CD4-positive, alpha-beta T cell (primary cell): Measurements from ENCODE around the gene KSR2. TPM values are rescaled to one million over a fixed set of nuclear protein-coding genes. Genes with fewer than 3 reads are reported as not detected.
"Not testable (repeated sequence)": the region's sequence is repeated elsewhere in the genome, so short reads cannot be mapped to it uniquely, and the experiment has no call there.

Source experiments
- ATAC-seq: fragments of 200-7000 bp; cut with Tn5 transposase; one replicate; pipeline ENCODE4 v1.10.0; 2022; ENCODE audit warnings: mild to moderate bottlenecking; ENCODE audit not compliant: poor library complexity
- CTCF ChIA-PET: fragments of 350-600 bp; sonication (Branson Sonifier 250); formaldehyde crosslinking; loops from one replicate; lab custom pipeline; 2021; ENCODE audit warnings: antibody characterized with exemption, inconsistent platforms; lab: Charles Lee
- POLR2A ChIA-PET: fragments of 350-600 bp; sonication (Branson Sonifier 250); formaldehyde crosslinking; loops from one replicate; lab custom pipeline; 2021; ENCODE audit warnings: antibody characterized with exemption, inconsistent platforms; lab: Charles Lee
- DNase-seq, 14 experiments: peaks; one replicate each; pipeline ENCODE4 v3.0.0-alpha.2; 2013 to 2020; ENCODE audit warnings: mixed read lengths in 2 of 14
- H3K27ac ChIP-seq, 2 donors: one replicate each; pipeline versions ENCODE4 v1.5.1 to v1.7.0; 2013; ENCODE audit warnings: low read length in 2 of 2, low read depth in 1 of 2, mild to moderate bottlenecking in 1 of 2
- H3K27me3 ChIP-seq, 2 experiments: 1 replicate in 1 of 2; 2 replicates in 1 of 2; pipeline versions ENCODE4 v1.6.1 to v1.7.0; 2013; ENCODE audit warnings: low read length in 2 of 2, control low read depth in 1 of 2, mild to moderate bottlenecking in 1 of 2, moderate library complexity in 1 of 2; ENCODE audit not compliant: insufficient read depth in 2 of 2, control insufficient read depth in 1 of 2
- H3K36me3 ChIP-seq: one replicate; pipeline ENCODE4 v1.6.1; 2013; ENCODE audit warnings: low read length, control low read depth; ENCODE audit not compliant: insufficient read depth
- H3K4me1 ChIP-seq: one replicate; pipeline ENCODE4 v1.6.1; 2013; ENCODE audit warnings: low read length, control low read depth; ENCODE audit not compliant: insufficient read depth
- H3K4me3 ChIP-seq: one replicate; pipeline ENCODE4 v1.5.1; 2013; ENCODE audit warnings: mild to moderate bottlenecking, low read length, moderate library complexity
- H3K9me3 ChIP-seq, 2 experiments: 1 replicate in 1 of 2; 2 replicates in 1 of 2; pipeline versions ENCODE4 v1.6.1 to v1.7.0; 2013; ENCODE audit warnings: low read length in 2 of 2, mild to moderate bottlenecking in 2 of 2, control low read depth in 1 of 2, moderate library complexity in 1 of 2; ENCODE audit not compliant: control insufficient read depth in 1 of 2, insufficient read depth in 1 of 2
- H3K27ac Mint-ChIP-seq: one replicate; pipeline ENCODE4 v1.8.0; 2020; ENCODE audit warnings: mixed read lengths
- H3K27me3 Mint-ChIP-seq: one replicate; pipeline ENCODE4 v1.8.0; 2021; ENCODE audit warnings: mixed read lengths
- H3K36me3 Mint-ChIP-seq: one replicate; pipeline ENCODE4 v1.8.0; 2021; ENCODE audit warnings: low read depth, mixed read lengths
- H3K4me1 Mint-ChIP-seq: one replicate; pipeline ENCODE4 v1.8.0; 2021; ENCODE audit warnings: low read depth, mixed read lengths
- H3K4me3 Mint-ChIP-seq: one replicate; pipeline ENCODE4 v1.8.0; 2020; ENCODE audit warnings: mild to moderate bottlenecking, mixed read lengths
- H3K9me3 Mint-ChIP-seq: one replicate; pipeline ENCODE4 v1.8.0; 2020; ENCODE audit warnings: mixed read lengths
- CTCF ChIP-seq: fragments of 200-600 bp; IDR thresholded peaks from one replicate; pipeline ENCODE4 v1.8.0; 2022; ENCODE audit warnings: antibody characterized with exemption, mild to moderate bottlenecking
- intact Hi-C, 2 experiments: fragments of 100-400 bp; cut with DNase I in 1 of 2; cut with micrococcal nuclease in 1 of 2; formaldehyde crosslinking; loops; one replicate each; pipeline versions ENCODE4 v1.15.1 to v1.9.0; 2023 to 2025; cut with DNase I, micrococcal nuclease
- total RNA-seq, 174 experiments: library from RNA in 2 of 174; stranded (reverse) in 2 of 174; gene quantifications; one replicate each; pipeline ENCODE4 v1.2.3 and lab custom pipeline; 2021 to 2026

KSR2 gene
- total RNA-seq, 2 experiments from 2014 or later: 0.05 to 0.17 TPM

GRCh38 chr12:117629454-117629853, 339.3 kb downstream of the KSR2 start:
- Mint-ChIP-seq H3K27ac (no peak overlapping the region), H3K27me3 (no peaks in the 10 kb centered on the region), H3K4me1 (no peaks in the 10 kb centered on the region), H3K4me3 (no peak overlapping the region), H3K9me3 (peaks cover 6% of the 10 kb centered on the region), H3K36me3 (no peaks in the 10 kb centered on the region)
- Histone ChIP-seq H3K36me3 (no peaks in the 10 kb centered on the region), H3K4me1 (no peaks in the 10 kb centered on the region), H3K4me3 (no peak overlapping the region), H3K9me3 (peaks cover 0 to 6% of the 10 kb centered on the region in 2 experiments), H3K27me3 (no peaks in the 10 kb centered on the region), H3K27ac (no peak overlapping the region)
- DNase-seq (no peak), ATAC-seq (no peak)
- CTCF ChIA-PET: no interaction called here
- no peak for TF ChIP-seq CTCF
- intact Hi-C loops: no loop called here
- POLR2A ChIA-PET: no interaction called here

GRCh38 chr12:117628711-117629110, 340.1 kb downstream of the KSR2 start:
- H3K27me3 ChIP-seq, CTCF ChIA-PET, ATAC-seq, H3K4me3 Mint-ChIP-seq, H3K4me3 ChIP-seq, H3K9me3 Mint-ChIP-seq, H3K4me1 Mint-ChIP-seq, H3K4me1 ChIP-seq, H3K36me3 ChIP-seq, intact Hi-C loops, H3K27ac ChIP-seq, H3K27ac Mint-ChIP-seq, H3K9me3 ChIP-seq, H3K36me3 Mint-ChIP-seq, DNase-seq, H3K27me3 Mint-ChIP-seq, POLR2A ChIA-PET: not testable (repeated sequence)

- DNase-seq (no peak), ATAC-seq (no peak)
- H3K4me1 Mint-ChIP-seq: no peaks in the 10 kb centered on the region
- H3K27ac Mint-ChIP-seq: no peak overlapping the region
- H3K27me3 ChIP-seq: no peaks in the 10 kb centered on the region
- no peaks in the 10 kb centered on the region for H3K9me3 ChIP-seq
- ChIA-PET POLR2A (no interaction called here), CTCF (no interaction called here)
- H3K36me3 Mint-ChIP-seq: no peaks in the 10 kb centered on the region
- no peak overlapping the region for H3K4me3 ChIP-seq
- H3K9me3 Mint-ChIP-seq: peaks cover 4% of the 10 kb centered on the region
- intact Hi-C loops: no loop called here
- H3K27ac ChIP-seq: no peak overlapping the region
- TF ChIP-seq CTCF: no peak
- H3K27me3 Mint-ChIP-seq: no peaks in the 10 kb centered on the region
- H3K4me1 ChIP-seq: no peaks in the 10 kb centered on the region
- H3K36me3 ChIP-seq: no peaks in the 10 kb centered on the region
- no peak overlapping the region for H3K4me3 Mint-ChIP-seq
Measured at GRCh38 chr12:117622741-117623140, 346.0 kb downstream of the KSR2 start.

- no peak for TF ChIP-seq CTCF
- Histone ChIP-seq H3K36me3 (no peaks in the 10 kb centered on the region), H3K4me3 (no peak overlapping the region), H3K4me1 (no peaks in the 10 kb centered on the region), H3K27me3 (no peaks in the 10 kb centered on the region), H3K27ac (no peak overlapping the region), H3K9me3 (no peaks in the 10 kb centered on the region)
- Mint-ChIP-seq H3K4me3 (no peak overlapping the region), H3K27ac (no peak overlapping the region), H3K9me3 (peaks cover 5% of the 10 kb centered on the region), H3K27me3 (no peaks in the 10 kb centered on the region), H3K4me1 (no peaks in the 10 kb centered on the region), H3K36me3 (no peaks in the 10 kb centered on the region)
- intact Hi-C loops: no loop called here
- ChIA-PET CTCF (no interaction called here), POLR2A (no interaction called here)
- ATAC-seq (no peak), DNase-seq (no peak)
Measured at GRCh38 chr12:117622087-117622486, 346.7 kb downstream of the KSR2 start.
